ENCODE data around the gene STXBP3. TPM values are rescaled to one million over a fixed set of nuclear protein-coding genes. Genes with fewer than 3 reads are reported as not detected.

STXBP3 gene
- total and polyA plus RNA-seq, 9 donors: 26.5 to 53.5 (median 40.5) TPM

- WGBS, 3 donors: 62 to 65% (median 62%) methylated on average over 6 of the region's 6 CpGs
- intact Hi-C loops (cut with DNase I): loop anchor here in 2 of 4 donors (5.0 to 10.0 kb wide), 2 partner anchors 45 to 47 kb away; partner anchors contain the start of gene PRPF38B (in 1 of the 2)
- H3K36me3 ChIP-seq: no peaks in the 10 kb centered on the region
These were observed 4.2 kb upstream of the STXBP3 start for GRCh38 chr1:108742253-108742652.

GRCh38 chr1:108745980-108746381, 493 bp upstream of the STXBP3 start:
- Histone ChIP-seq H3K36me3 (no peaks in the 10 kb centered on the region), H3K4me3 (no peak overlapping the region), H3K27me3 (no peaks in the 10 kb centered on the region), H3K9me3 (no peaks in the 10 kb centered on the region), H3K4me1 (ENCODE audit: insufficient read depth) (peaks cover 5% of the 10 kb centered on the region), H3K27ac (peak overlapping the region in 1 of 2 donors; percentile 86)
- DNase-seq: no peak
- 16 to 24% (median 17%) methylated on average over 3 of the region's 3 CpGs for WGBS, 3 donors
- intact Hi-C loops (cut with DNase I): loop anchor here in 1 of 4 donors (10.0 kb wide), 1 partner anchor 51 kb away; the partner anchor contains the start of gene PRPF38B
- TF ChIP-seq EP300 (IDR thresholded peaks at IDR 0.05) (no peak), CTCF (IDR thresholded peaks at IDR 0.05) (no peak), POLR2A (IDR thresholded peaks at IDR 0.05) (no peak)

More at GRCh38 chr1:108742253-108742652, 4.2 kb upstream of the STXBP3 start:
- TF ChIP-seq POLR2A (IDR thresholded peaks at IDR 0.05) (no peak), EP300 (IDR thresholded peaks at IDR 0.05) (no peak), CTCF (IDR thresholded peaks at IDR 0.05) (no peak)
- no peaks in the 10 kb centered on the region for H3K27me3 ChIP-seq
- no peaks in the 10 kb centered on the region for H3K9me3 ChIP-seq
- no peak overlapping the region for H3K4me3 ChIP-seq
- no peak for DNase-seq
- H3K27ac ChIP-seq: no peak overlapping the region
- no peaks in the 10 kb centered on the region for H3K4me1 ChIP-seq (ENCODE audit: insufficient read depth)

- intact Hi-C loops (cut with DNase I): loop anchor here in 1 of 4 donors (10.0 kb wide), 1 partner anchor 53 kb away; the partner anchor contains the start of gene PRPF38B
- peak; percentile 67 to 83 (median 72) for DNase-seq
- Histone ChIP-seq H3K9me3 (no peaks in the 10 kb centered on the region), H3K27ac (peak overlapping the region; percentile 84 to 86), H3K27me3 (no peaks in the 10 kb centered on the region), H3K4me1 (ENCODE audit: insufficient read depth) (peaks cover 5% of the 10 kb centered on the region), H3K36me3 (no peaks in the 10 kb centered on the region), H3K4me3 (peak overlapping the region; percentile 72)
- WGBS, 3 donors: 0 to 1% (median 1%) methylated on average over 15 of the region's 15 CpGs
- TF ChIP-seq EP300 (IDR thresholded peaks at IDR 0.05): no peak
- TF ChIP-seq POLR2A (IDR thresholded peaks at IDR 0.05): peak; percentile 62
These were observed 837 bp downstream of the STXBP3 start for GRCh38 chr1:108747171-108747850.

GRCh38 chr1:108747898-108748297, 1.4 kb downstream of the STXBP3 start:
- H3K4me3 ChIP-seq: peak overlapping the region; percentile 72
- no peak for DNase-seq
- TF ChIP-seq POLR2A (IDR thresholded peaks at IDR 0.05): no peak
- no peak for TF ChIP-seq CTCF (IDR thresholded peaks at IDR 0.05)
- no peak for TF ChIP-seq EP300 (IDR thresholded peaks at IDR 0.05)

GRCh38 chr1:108749081-108749480, 2.6 kb downstream of the STXBP3 start:
- Histone ChIP-seq H3K9me3 (no peaks in the 10 kb centered on the region), H3K36me3 (no peaks in the 10 kb centered on the region), H3K4me1 (ENCODE audit: insufficient read depth) (peaks cover 5% of the 10 kb centered on the region), H3K27me3 (no peaks in the 10 kb centered on the region), H3K27ac (no peak overlapping the region), H3K4me3 (no peak overlapping the region)
- WGBS, 3 donors: 92 to 95% (median 94%) methylated on average over 4 of the region's 4 CpGs
- intact Hi-C loops (cut with DNase I): loop anchor here in 1 of 4 donors (10.0 kb wide), 1 partner anchor 54 kb away; the partner anchor contains the start of gene PRPF38B
- no peak for TF ChIP-seq CTCF (IDR thresholded peaks at IDR 0.05)
- TF ChIP-seq EP300 (IDR thresholded peaks at IDR 0.05): no peak
- no peak for TF ChIP-seq POLR2A (IDR thresholded peaks at IDR 0.05)
- no peak for DNase-seq

More at GRCh38 chr1:108747898-108748297, 1.4 kb downstream of the STXBP3 start:
- no peaks in the 10 kb centered on the region for H3K27me3 ChIP-seq
- 87 to 93% (median 88%) methylated on average over 3 of the region's 3 CpGs for WGBS, 3 donors
- peaks cover 5% of the 10 kb centered on the region for H3K4me1 ChIP-seq (ENCODE audit: insufficient read depth)
- no peaks in the 10 kb centered on the region for H3K36me3 ChIP-seq
- H3K9me3 ChIP-seq: no peaks in the 10 kb centered on the region
- no peak overlapping the region for H3K27ac ChIP-seq
- intact Hi-C loops (cut with DNase I): loop anchor here in 1 of 4 donors (10.0 kb wide), 1 partner anchor 53 kb away; the partner anchor contains the start of gene PRPF38B
